Liver (tissue), 9 donors: ENCODE results near the gene ADORA3. TPM values are rescaled to one million over a fixed set of nuclear protein-coding genes. Genes with fewer than 3 reads are reported as not detected.
A peak's percentile ranks its signal among the peaks of the same experiment; 100 is the strongest.
"Not testable (repeated sequence)": the region's sequence is repeated elsewhere in the genome, so short reads cannot be mapped to it uniquely, and the experiment has no call there.

ENCODE experiments used
- DNase-seq: peaks from one replicate; pipeline ENCODE4 v3.0.0-alpha.2; 2017; ENCODE audit warnings: low spot score
- H3K27ac ChIP-seq, 2 donors: one replicate each; pipeline ENCODE4 v1.7.0; 2013; ENCODE audit warnings: inconsistent platforms in 2 of 2, low read length in 2 of 2, control low read depth in 1 of 2, low read depth in 1 of 2, mild to moderate bottlenecking in 1 of 2
- H3K27me3 ChIP-seq, 4 donors: one replicate each; pipeline versions ENCODE4 v1.6.1 to v1.7.0; 2013; ENCODE audit warnings: low read length in 3 of 4, inconsistent platforms in 1 of 4, mild to moderate bottlenecking in 1 of 4, moderate library complexity in 1 of 4; ENCODE audit not compliant: control insufficient read depth in 4 of 4, insufficient read depth in 4 of 4
- H3K36me3 ChIP-seq, 4 donors: one replicate each; pipeline versions ENCODE4 v1.6.1 to v1.7.0; 2013; ENCODE audit warnings: low read length in 3 of 4, mild to moderate bottlenecking in 3 of 4, low read depth in 1 of 4, moderate library complexity in 1 of 4; ENCODE audit not compliant: control insufficient read depth in 4 of 4, insufficient read depth in 3 of 4
- H3K4me1 ChIP-seq, 4 donors: one replicate each; pipeline versions ENCODE4 v1.6.1 to v1.7.0; 2013; ENCODE audit warnings: low read length in 3 of 4, mild to moderate bottlenecking in 3 of 4, moderate library complexity in 1 of 4; ENCODE audit not compliant: control insufficient read depth in 4 of 4, insufficient read depth in 4 of 4
- H3K4me3 ChIP-seq, 3 donors: one replicate each; pipeline versions ENCODE4 v1.6.1 to v1.7.0; 2013; ENCODE audit warnings: low read length in 3 of 3, control low read depth in 1 of 3, low read depth in 1 of 3, mild to moderate bottlenecking in 1 of 3
- H3K9ac ChIP-seq, 2 donors: one replicate each; pipeline ENCODE4 v1.7.0; 2013; ENCODE audit warnings: low read length in 2 of 2, mild to moderate bottlenecking in 2 of 2, moderate library complexity in 2 of 2, control low read depth in 1 of 2, low read depth in 1 of 2
- H3K9me3 ChIP-seq, 4 donors: one replicate each; pipeline versions ENCODE4 v1.6.1 to v1.7.0; 2013; ENCODE audit warnings: low read length in 3 of 4; ENCODE audit not compliant: control insufficient read depth in 4 of 4
- EGR1 ChIP-seq, 2 donors: IDR thresholded peaks; 2 replicates each; pipeline ENCODE4 v1.6.1; 2016 to 2018; ENCODE audit warnings: antibody characterized with exemption in 2 of 2, low read depth in 2 of 2
- FOXA1 ChIP-seq: IDR thresholded peaks from 2 replicates; pipeline ENCODE4 v1.6.1; 2016; ENCODE audit warnings: antibody characterized with exemption
- HNF4A ChIP-seq, 2 donors: conservative IDR thresholded peaks; 2 replicates each; pipeline ENCODE4 v1.6.1; 2016; ENCODE audit warnings: antibody characterized with exemption in 2 of 2, mild to moderate bottlenecking in 2 of 2
- JUND ChIP-seq, 2 donors: IDR thresholded peaks; 2 replicates each; pipeline ENCODE4 v1.6.1; 2016; ENCODE audit warnings: antibody characterized with exemption in 2 of 2
- NR2F2 ChIP-seq: IDR thresholded peaks from 2 replicates; pipeline ENCODE4 v1.6.1; 2016; ENCODE audit warnings: antibody characterized with exemption
- RAD21 ChIP-seq, 2 donors: IDR thresholded peaks; 2 replicates each; pipeline ENCODE4 v1.6.1; 2016; ENCODE audit warnings: antibody characterized with exemption in 2 of 2, mild to moderate bottlenecking in 2 of 2
- RXRA ChIP-seq, 2 donors: IDR thresholded peaks; 2 replicates each; pipeline ENCODE4 v1.6.1; 2017 to 2018; ENCODE audit warnings: antibody characterized with exemption in 2 of 2, mild to moderate bottlenecking in 1 of 2
- YY1 ChIP-seq: IDR thresholded peaks from 2 replicates; pipeline ENCODE4 v1.6.1; 2016; ENCODE audit warnings: antibody characterized with exemption, mild to moderate bottlenecking
- ZBTB33 ChIP-seq: IDR thresholded peaks from 2 replicates; pipeline ENCODE4 v1.6.1; 2016; ENCODE audit warnings: antibody characterized with exemption
- WGBS: extraction: QIAGEN DNeasy Blood & Tissue Kit; methylation state at CpG from one replicate; pipeline ENCODE4 v1.1.7; 2013; 5-methylcytosine and 5-hydroxymethylcytosine counted together
- polyA plus RNA-seq, 2 donors: library from polyadenylated mRNA; stranded (reverse) in 1 of 2; unstranded in 1 of 2; fragments of 200-250 nt in 1 of 2; fragments of >200 nt in 1 of 2; fragmentation: Nextera tagmentation in 1 of 2; extraction: Ambion mirVana in 1 of 2; gene quantifications; one replicate each; pipeline versions ENCODE4 v1.2.1 to v1.2.3, GENCODE V29; 2013 to 2015
- total RNA-seq, 2 donors: library from RNA; depleted of rRNA; stranded (reverse); fragments of >200 nt; gene quantifications; one replicate each; pipeline ENCODE4 v1.2.3, GENCODE V29; 2014
- TF ChIP-seq, protein P1 (sequence below): IDR thresholded peaks from 2 replicates; pipeline ENCODE4 v1.6.1; 2016; ENCODE audit warnings: antibody characterized with exemption
- TF ChIP-seq, protein P2 (sequence below): fragments of 150-350 bp; IDR thresholded peaks from 2 replicates; pipeline ENCODE4 v1.5.1; 2017; ENCODE audit warnings: improper control_type of control experiment, low read depth, low read length; ENCODE audit not compliant: missing input control
- donor health status: healthy.
- donor health status: healthy.
- donor health status: healthy.
- donor health status: healthy.
- donor health status: healthy.

The ADORA3 gene
- total and polyA plus RNA-seq, 4 donors = 0.97 to 5.6 (median 3.2) TPM

DNA sequence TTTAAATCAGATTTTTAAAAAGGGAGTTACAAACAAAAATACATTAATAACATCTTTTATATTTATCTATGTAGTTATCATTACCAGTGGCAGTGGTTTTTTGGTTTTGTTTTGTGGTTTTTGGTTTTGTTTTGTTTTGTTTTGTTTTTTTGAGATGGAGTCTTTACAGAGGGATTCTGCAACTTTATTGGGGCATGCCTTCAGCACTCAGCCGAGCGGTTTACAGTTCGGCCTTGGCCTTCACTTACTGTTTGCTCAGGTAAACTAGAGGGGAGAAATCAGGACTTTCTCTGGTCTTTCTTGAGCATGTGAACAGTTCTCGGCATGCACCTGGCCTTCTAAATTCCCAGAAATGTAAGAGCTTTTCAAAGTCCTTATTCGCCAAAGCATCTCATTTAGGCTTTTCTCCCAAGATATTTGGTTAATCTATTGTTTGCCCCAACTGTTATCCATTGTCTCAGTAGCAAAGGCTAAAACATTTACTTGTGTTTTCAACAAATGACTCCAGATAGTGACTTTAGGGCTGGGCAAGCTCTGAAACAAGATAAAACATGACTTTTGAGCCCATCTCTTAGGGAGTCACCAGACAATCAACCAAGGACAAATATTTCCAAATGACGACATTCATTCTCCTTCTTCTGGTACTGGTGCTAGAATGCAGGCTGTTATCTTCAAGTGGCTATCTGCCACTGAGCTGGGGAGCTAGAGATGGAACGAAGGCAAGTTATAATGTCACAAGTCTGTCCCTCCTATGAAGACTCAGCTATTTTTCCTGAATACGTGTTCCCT is 48.4 kb upstream of the ADORA3 start:
- no peak overlapping the region for H3K27ac ChIP-seq
- no peak overlapping the region for H3K9ac ChIP-seq
- TF ChIP-seq EGR1 (IDR thresholded peaks at IDR 0.05; ENCODE audit: low read depth in 2 of 2) (no peak), FOXA1 (no peak), HNF4A (conservative IDR thresholded peaks at IDR 0.05) (no peak), YY1 (no peak), RAD21 (IDR thresholded peaks at IDR 0.05) (no peak), JUND (IDR thresholded peaks at IDR 0.05) (no peak)
- TF ChIP-seq, protein P1, sequence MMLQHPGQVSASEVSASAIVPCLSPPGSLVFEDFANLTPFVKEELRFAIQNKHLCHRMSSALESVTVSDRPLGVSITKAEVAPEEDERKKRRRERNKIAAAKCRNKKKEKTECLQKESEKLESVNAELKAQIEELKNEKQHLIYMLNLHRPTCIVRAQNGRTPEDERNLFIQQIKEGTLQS = no peak
- no peaks in the 10 kb centered on the region for H3K36me3 ChIP-seq
- H3K27me3 ChIP-seq = no peaks in the 10 kb centered on the region
- WGBS = 79% methylated on average over 8 of the region's 8 CpGs
- H3K9me3 ChIP-seq = no peaks in the 10 kb centered on the region
- no peak overlapping the region for H3K4me3 ChIP-seq
- peaks cover 0 to 4% (median under 1%) of the 10 kb centered on the region in 4 donors for H3K4me1 ChIP-seq
- no peak for DNase-seq

DNA sequence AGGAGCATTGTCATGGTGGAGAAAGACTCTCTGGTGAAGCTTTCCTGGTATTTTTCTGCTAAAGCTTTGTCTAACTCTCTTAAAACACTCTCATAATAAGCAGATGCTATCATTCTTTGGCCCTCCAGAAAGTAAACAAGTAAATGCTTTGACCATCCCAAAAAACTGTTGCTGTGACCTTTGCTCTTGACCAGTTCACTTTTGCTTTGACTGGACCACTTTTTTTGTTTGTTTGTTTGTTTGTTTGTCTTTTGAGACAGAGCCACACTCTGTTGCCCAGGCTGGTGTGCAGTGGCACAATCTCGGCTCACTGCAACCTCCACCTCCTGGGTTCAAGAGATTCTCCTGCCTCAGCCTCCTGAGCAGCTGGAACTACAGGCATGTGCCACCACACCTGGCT is 44.4 kb upstream of the ADORA3 start:
- H3K9me3 ChIP-seq, H3K27me3 ChIP-seq, DNase-seq, H3K4me1 ChIP-seq, H3K36me3 ChIP-seq, H3K4me3 ChIP-seq, H3K27ac ChIP-seq, H3K9ac ChIP-seq: not testable (repeated sequence)
- TF ChIP-seq RXRA (IDR thresholded peaks at IDR 0.05) (peak in 1 of 2 donors; percentile 9), HNF4A (conservative IDR thresholded peaks at IDR 0.05) (peak; percentile 43 to 53)
- WGBS = 38% methylated on average over 1 of the region's 1 CpG

- TF ChIP-seq, protein P2, sequence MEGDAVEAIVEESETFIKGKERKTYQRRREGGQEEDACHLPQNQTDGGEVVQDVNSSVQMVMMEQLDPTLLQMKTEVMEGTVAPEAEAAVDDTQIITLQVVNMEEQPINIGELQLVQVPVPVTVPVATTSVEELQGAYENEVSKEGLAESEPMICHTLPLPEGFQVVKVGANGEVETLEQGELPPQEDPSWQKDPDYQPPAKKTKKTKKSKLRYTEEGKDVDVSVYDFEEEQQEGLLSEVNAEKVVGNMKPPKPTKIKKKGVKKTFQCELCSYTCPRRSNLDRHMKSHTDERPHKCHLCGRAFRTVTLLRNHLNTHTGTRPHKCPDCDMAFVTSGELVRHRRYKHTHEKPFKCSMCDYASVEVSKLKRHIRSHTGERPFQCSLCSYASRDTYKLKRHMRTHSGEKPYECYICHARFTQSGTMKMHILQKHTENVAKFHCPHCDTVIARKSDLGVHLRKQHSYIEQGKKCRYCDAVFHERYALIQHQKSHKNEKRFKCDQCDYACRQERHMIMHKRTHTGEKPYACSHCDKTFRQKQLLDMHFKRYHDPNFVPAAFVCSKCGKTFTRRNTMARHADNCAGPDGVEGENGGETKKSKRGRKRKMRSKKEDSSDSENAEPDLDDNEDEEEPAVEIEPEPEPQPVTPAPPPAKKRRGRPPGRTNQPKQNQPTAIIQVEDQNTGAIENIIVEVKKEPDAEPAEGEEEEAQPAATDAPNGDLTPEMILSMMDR = no peak
- no peak for TF ChIP-seq YY1
- TF ChIP-seq RXRA (IDR thresholded peaks at IDR 0.05) = no peak
- TF ChIP-seq ZBTB33 = no peak
- TF ChIP-seq NR2F2 = no peak
- Histone ChIP-seq H3K9me3 (no peaks in the 10 kb centered on the region), H3K9ac (no peak overlapping the region), H3K27ac (no peak overlapping the region), H3K27me3 (no peaks in the 10 kb centered on the region), H3K4me1 (peaks cover 2 to 10% (median 10%) of the 10 kb centered on the region in 4 donors), H3K36me3 (no peaks in the 10 kb centered on the region), H3K4me3 (no peak overlapping the region)
- 88% methylated on average over 14 of the region's 14 CpGs for WGBS
- DNase-seq = no peak
These were observed 38.8 kb upstream of the ADORA3 start for GRCh38 chr1:111542187-111542586.
